GM18498 (cell line): ENCODE measurements around the gene SEL1L2.
A peak's percentile ranks its signal among the peaks of the same experiment; 100 is the strongest.

Experiments used
- ATAC-seq: cut with Tn5 transposase; IDR thresholded peaks from one replicate; pipeline ENCODE4 v1.9.1; 2021; ENCODE audit warnings: mild to moderate bottlenecking, moderate library complexity; ENCODE audit not compliant: unreplicated experiment

The SEL1L2 gene

GRCh38 chr20:13822459-13822858 lies 168.0 kb downstream of the SEL1L2 start:
- no peak for ATAC-seq

- ATAC-seq: no peak
Observed at GRCh38 chr20:13821876-13822275, 168.5 kb downstream of the SEL1L2 start.

DNA sequence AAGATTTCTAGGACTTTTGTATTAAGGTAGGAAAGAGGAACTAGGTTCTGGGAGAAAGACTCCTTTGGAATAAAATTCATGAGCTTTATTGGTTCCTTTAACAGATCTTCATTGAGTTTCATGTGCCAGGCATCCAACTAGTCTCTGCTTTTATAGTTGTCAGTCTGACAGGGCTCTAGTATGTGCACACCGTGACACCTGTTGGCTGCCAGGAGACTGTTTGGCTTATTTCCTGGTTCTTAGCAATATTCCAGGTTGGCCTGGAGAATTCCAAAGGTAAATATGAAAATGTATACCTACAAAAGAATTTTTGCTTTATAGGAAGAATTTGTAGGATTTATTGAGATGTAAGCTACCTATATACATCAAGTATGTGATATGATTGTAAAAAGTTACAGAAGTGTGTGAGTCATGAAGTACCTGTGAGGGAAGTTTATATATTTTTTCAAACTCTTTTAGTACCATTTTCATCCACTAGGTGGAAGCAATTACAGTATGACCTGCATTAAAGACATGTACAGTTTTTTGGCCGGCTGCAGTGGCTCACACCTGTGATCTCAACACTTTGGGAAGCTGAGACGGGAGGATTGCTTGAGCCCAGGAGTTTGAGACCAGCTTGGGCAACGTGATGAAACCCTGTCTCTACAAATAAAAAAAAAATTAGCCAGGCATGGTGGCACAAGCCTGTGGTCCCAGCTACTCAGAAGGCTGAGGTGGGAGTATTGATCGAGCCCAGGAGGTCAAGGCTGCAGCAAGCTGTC lies 170.3 kb downstream of the SEL1L2 start:
- ATAC-seq: peak; percentile 81

DNA sequence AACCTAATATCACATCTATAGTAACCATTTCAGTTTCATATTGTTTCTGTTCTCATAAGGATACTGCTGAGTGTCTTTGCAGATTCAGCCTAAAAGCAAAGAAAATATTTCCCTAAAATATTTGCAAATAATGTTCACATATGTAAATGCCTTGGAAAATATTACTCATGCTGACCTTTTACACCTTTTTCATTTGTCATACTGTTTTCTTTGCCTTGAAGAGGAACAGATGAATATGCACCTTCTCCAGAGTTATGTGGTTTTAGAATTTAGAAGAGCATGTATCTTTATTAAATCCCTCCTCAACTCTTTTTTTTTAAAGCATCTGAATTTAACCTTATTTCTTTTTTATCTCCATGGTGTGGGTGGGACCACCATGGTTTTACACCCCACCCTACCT lies 173.1 kb downstream of the SEL1L2 start:
- ATAC-seq: no peak

- ATAC-seq: no peak
Observed at GRCh38 chr20:13816757-13817156, 173.7 kb downstream of the SEL1L2 start.

GRCh38 chr20:13814672-13815071 lies 175.7 kb downstream of the SEL1L2 start:
- ATAC-seq: no peak

DNA sequence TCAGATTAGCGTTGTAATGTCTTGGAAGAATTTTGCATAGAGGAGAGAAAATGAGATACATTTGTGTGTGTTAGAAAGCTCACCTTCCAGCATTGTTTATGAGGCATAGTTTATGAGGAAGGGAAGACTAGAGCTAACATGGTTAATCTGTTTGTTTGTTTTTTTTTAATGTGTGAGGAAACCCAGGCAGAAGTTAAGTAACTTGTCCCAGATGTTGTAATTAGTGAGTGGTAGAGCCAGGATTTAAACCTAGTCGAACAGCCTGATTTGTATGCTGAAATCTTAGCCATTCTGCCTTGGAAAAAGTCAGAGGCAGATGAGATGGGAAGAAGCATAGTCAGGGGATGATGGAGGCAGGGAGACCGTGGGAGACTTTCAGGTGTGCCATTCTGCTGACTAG lies 176.5 kb downstream of the SEL1L2 start:
- ATAC-seq: no peak

GRCh38 chr20:13810446-13810845 lies 180.0 kb downstream of the SEL1L2 start:
- ATAC-seq: no peak

DNA sequence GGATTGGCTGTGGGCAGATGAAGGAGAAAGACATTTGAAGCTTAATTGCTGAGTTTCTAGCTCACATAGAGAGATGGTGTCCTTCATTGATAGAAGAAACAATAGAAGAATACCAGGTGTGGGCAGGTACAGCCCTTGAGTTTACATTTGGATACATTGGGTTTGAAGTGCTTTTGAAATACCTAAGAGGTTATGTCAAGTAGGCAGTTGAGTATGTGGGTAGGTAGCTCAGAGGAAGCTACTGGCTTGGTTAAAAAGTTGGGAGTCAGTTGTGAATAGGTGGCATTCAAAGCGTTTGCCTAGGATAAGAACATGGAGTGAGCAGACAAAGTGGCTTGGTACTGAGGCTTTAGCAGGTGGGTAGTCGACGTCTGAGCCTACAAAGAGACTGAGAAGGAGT lies 180.6 kb downstream of the SEL1L2 start:
- ATAC-seq: no peak

DNA sequence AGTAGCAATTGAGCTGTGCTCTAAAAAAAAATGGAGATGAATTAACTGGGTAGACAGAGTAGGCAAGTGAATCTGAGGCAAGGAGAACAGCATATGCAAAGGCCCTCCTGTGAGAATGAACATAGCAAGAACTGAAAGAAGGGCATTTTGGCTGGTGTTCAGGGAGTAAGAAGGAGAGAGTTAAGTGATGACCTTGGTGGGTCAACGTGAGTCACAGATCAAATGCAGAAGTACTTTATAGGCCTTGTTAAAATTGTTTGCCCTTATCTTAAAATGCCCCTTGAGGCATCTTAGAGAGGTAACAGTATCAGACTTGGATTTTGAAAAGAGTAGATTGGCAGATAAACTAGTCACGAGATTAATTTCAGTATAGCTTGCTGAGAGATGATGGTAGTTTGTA lies 181.0 kb downstream of the SEL1L2 start:
- ATAC-seq: no peak

GRCh38 chr20:13800728-13801134 lies 189.7 kb downstream of the SEL1L2 start:
- ATAC-seq: peak; percentile 59

DNA sequence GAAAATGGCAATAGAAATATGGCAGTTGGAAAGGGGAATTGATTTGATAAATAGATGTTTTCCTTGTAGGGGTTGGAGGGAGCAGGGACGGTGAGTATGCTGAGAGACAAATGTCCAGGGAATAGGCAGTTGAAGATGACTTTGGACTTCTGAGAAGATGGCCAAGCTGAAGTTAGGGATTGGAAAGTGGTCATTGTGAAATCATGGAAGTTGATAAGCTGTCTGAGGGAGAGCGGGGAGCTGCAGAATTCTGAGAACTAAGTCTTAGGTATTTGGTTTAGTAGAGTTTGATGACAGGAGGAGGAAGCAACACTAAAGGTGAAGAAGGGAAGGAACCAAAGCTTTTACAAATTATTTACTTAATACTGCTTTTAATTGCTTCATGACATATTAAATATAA lies 190.4 kb downstream of the SEL1L2 start:
- no peak for ATAC-seq
